Lung (tissue), 12 donors: ENCODE data around the gene PPP6R3. TPM values are rescaled to one million over a fixed set of nuclear protein-coding genes. Genes with fewer than 3 reads are reported as not detected.

ENCODE experiments used
- ATAC-seq: fragments of 200-7000 bp; cut with Tn5 transposase; one replicate; pipeline ENCODE4 v1.9.1; 2020; ENCODE audit warnings: moderate number of reproducible peaks; ENCODE audit not compliant: insufficient read depth, low FRiP score
- DNase-seq, 3 donors: peaks; one replicate each; pipeline ENCODE4 v3.0.0-alpha.2; 2013 to 2017
- H3K27ac ChIP-seq, 2 donors: one replicate each; pipeline ENCODE4 v1.5.1; 2013; ENCODE audit warnings: mild to moderate bottlenecking in 2 of 2, moderate library complexity in 2 of 2, control low read depth in 1 of 2, inconsistent platforms in 1 of 2, low read depth in 1 of 2, low read length in 1 of 2
- H3K27me3 ChIP-seq, 3 donors: one replicate each; pipeline ENCODE4 v1.5.1; 2013; ENCODE audit warnings: low read length in 2 of 3; ENCODE audit not compliant: control insufficient read depth in 3 of 3, insufficient read depth in 3 of 3
- H3K36me3 ChIP-seq, 4 donors: one replicate each; pipeline ENCODE4 v1.5.1; 2013; ENCODE audit warnings: low read length in 4 of 4, mild to moderate bottlenecking in 1 of 4, moderate library complexity in 1 of 4; ENCODE audit not compliant: control insufficient read depth in 4 of 4, insufficient read depth in 4 of 4
- H3K4me1 ChIP-seq, 5 donors: one replicate each; pipeline ENCODE4 v1.5.1; 2013; ENCODE audit warnings: low read length in 5 of 5, mild to moderate bottlenecking in 2 of 5, moderate library complexity in 1 of 5; ENCODE audit not compliant: control insufficient read depth in 5 of 5, insufficient read depth in 5 of 5
- H3K4me3 ChIP-seq: one replicate; pipeline ENCODE4 v1.5.1; 2013; ENCODE audit warnings: mild to moderate bottlenecking, control low read depth, moderate library complexity
- H3K9ac ChIP-seq, 2 donors: one replicate each; pipeline ENCODE4 v1.5.1; 2013; ENCODE audit warnings: low read length in 2 of 2, control low read depth in 1 of 2; ENCODE audit not compliant: insufficient read depth in 1 of 2
- H3K9me3 ChIP-seq, 4 donors: one replicate each; pipeline ENCODE4 v1.5.1; 2013; ENCODE audit warnings: low read length in 3 of 4, mild to moderate bottlenecking in 1 of 4, moderate library complexity in 1 of 4; ENCODE audit not compliant: control insufficient read depth in 4 of 4, insufficient read depth in 3 of 4
- CTCF ChIP-seq: IDR thresholded peaks from 2 replicates; pipeline ENCODE4 v1.5.1; 2012; ENCODE audit warnings: mild to moderate bottlenecking; ENCODE audit errors: control extremely low read depth, extremely low read depth
- WGBS, 2 donors: extraction: QIAGEN DNeasy Blood & Tissue Kit; methylation state at CpG; one replicate each; pipeline ENCODE4 v1.1.7; 2013; 5-methylcytosine and 5-hydroxymethylcytosine counted together
- polyA plus RNA-seq, 2 donors: library from polyadenylated mRNA; stranded (reverse); fragments of 200-250 nt; gene quantifications; one replicate each; pipeline ENCODE4 v1.2.1, GENCODE V29; 2013
- total RNA-seq, 2 donors: library from RNA; depleted of rRNA in 1 of 2; stranded (reverse); fragments of >200 nt in 1 of 2; gene quantifications; one replicate each; pipeline ENCODE4 v1.2.1, GENCODE V29; 2014 to 2021
- donor health status: control.
- donor health status: control.
- donor health status: Bipolar disorder and iron deficiency.
- donor health status: healthy.
- donor health status: DM: yes; HTN: yes; CAD: no.

PPP6R3 gene
- total and polyA plus RNA-seq, 4 donors, result 28.5 to 217 (median 60.7) TPM

DNA sequence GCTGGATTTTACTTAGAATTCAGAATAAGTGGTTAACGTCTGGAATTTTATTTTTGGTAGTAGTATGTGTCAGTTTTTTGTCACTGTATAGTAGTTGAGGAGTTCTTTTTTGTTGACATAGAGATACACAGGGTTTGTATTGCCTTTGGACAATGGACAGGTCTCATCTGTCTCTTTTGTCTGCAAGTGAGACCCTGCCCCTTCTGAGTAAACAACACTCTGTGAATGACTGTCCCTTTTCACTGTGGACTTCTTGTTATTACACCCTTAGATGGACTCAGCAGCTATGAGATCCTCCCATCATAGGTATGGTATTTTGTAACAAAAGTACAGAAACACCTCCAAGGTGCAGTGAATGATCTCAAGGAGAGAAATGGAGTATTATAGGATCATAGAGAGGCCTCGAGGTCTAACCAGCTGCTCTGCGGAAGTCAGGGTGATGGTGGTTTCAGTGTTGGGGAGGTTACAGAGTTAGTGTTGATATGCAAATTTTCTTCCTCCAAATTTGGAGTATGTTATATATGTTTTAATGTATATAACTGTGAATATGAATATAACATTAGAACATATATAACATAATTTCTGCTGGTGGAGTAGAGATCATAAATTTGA, 7.8 kb downstream of the PPP6R3 start:
- no peak overlapping the region for H3K4me3 ChIP-seq
- no peaks in the 10 kb centered on the region for H3K9me3 ChIP-seq
- no peak overlapping the region for H3K27ac ChIP-seq
- H3K36me3 ChIP-seq, result peaks cover 0 to 11% (median 4%) of the 10 kb centered on the region in 4 donors
- TF ChIP-seq CTCF, result no peak
- peak overlapping the region in 1 of 2 donors; percentile 23 for H3K9ac ChIP-seq
- no peaks in the 10 kb centered on the region for H3K27me3 ChIP-seq
- peaks cover 22 to 39% (median 32%) of the 10 kb centered on the region in 5 donors for H3K4me1 ChIP-seq
- ATAC-seq, result no peak
- 39 to 46% methylated on average over 3 of the region's 3 CpGs for WGBS, 2 donors
- DNase-seq, result no peak

DNA sequence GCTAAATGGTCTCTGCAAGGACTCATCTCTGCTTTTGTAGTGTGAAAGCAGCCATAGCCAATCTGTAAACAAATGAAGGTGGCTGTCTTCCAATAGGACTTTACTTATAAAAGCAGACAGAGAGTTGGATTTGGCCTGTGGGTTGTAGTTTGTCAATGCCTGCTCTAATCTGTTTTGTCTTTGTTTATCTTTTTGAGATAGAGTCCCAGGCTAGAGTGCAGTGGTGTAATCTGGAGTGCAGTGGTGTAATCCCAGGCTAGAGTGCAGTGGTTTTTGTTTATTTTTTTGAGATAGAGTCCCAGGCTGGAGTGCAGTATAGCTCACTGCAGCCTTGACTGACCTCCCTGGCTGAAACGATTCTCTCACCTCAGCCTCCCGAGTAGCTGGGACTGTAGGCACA, 8.6 kb downstream of the PPP6R3 start:
- H3K9me3 ChIP-seq, result no peaks in the 10 kb centered on the region
- DNase-seq, result peak in 2 of 3 donors; percentile 42 to 74
- peaks cover 0 to 11% (median 4%) of the 10 kb centered on the region in 4 donors for H3K36me3 ChIP-seq
- H3K4me1 ChIP-seq, result peaks cover 17 to 34% (median 31%) of the 10 kb centered on the region in 5 donors
- 40 to 47% methylated on average over 2 of the region's 2 CpGs for WGBS, 2 donors
- H3K27me3 ChIP-seq, result no peaks in the 10 kb centered on the region
- no peak overlapping the region for H3K4me3 ChIP-seq
- H3K27ac ChIP-seq, result no peak overlapping the region
- no peak for TF ChIP-seq CTCF
- ATAC-seq, result peak; percentile 25
- no peak overlapping the region for H3K9ac ChIP-seq

- H3K36me3 ChIP-seq, result peaks cover 0 to 11% (median 4%) of the 10 kb centered on the region in 4 donors
- H3K27ac ChIP-seq, result no peak overlapping the region
- no peaks in the 10 kb centered on the region for H3K27me3 ChIP-seq
- DNase-seq (no peak), ATAC-seq (no peak)
- WGBS, 2 donors, result 21 to 67% methylated on average over 1 of the region's 1 CpG
- H3K4me1 ChIP-seq, result peaks cover 17 to 35% (median 30%) of the 10 kb centered on the region in 5 donors
- no peak overlapping the region for H3K9ac ChIP-seq
- no peaks in the 10 kb centered on the region for H3K9me3 ChIP-seq
- TF ChIP-seq CTCF, result no peak
- H3K4me3 ChIP-seq, result no peak overlapping the region
These were observed 9.1 kb downstream of the PPP6R3 start for GRCh38 chr11:68469642-68470041.
